Measurements from ENCODE around the gene RGPD8.
"Not testable (repeated sequence)": the region's sequence is repeated elsewhere in the genome, so short reads cannot be mapped to it uniquely, and the experiment has no call there.

DNA sequence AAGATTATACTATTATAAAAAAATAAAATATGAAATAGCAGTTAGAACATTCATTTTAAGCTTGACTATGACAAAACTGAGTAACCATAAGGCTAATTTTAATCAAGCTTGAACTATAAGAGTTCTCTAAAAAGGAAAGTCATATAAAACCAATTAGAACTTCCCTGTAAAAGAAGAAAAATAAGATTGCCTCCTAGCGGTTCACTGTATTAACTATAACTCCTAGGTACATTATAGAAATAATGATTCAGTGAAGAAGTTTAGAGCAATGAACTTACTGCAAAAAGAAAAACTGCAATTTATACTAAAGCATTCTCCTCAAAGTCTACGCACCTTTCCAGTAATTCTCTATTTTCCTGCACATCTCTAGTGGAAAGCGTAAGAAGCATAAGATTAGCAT is 16.6 kb downstream of the RGPD8 start:
- not testable (repeated sequence) for TF ChIP-seq SP4 (CRISPR knock-in tag; IDR thresholded peaks at IDR 0.05); MXI1 (IDR thresholded peaks at IDR 0.05; ENCODE audit: borderline replicate concordance, low read depth, low read length); ZFP90 (CRISPR knock-in tag; IDR thresholded peaks at IDR 0.05; ENCODE audit: borderline replicate concordance); SMC3 (IDR thresholded peaks at IDR 0.05; ENCODE audit: low read length)
- TF ChIP-seq, protein P1, sequence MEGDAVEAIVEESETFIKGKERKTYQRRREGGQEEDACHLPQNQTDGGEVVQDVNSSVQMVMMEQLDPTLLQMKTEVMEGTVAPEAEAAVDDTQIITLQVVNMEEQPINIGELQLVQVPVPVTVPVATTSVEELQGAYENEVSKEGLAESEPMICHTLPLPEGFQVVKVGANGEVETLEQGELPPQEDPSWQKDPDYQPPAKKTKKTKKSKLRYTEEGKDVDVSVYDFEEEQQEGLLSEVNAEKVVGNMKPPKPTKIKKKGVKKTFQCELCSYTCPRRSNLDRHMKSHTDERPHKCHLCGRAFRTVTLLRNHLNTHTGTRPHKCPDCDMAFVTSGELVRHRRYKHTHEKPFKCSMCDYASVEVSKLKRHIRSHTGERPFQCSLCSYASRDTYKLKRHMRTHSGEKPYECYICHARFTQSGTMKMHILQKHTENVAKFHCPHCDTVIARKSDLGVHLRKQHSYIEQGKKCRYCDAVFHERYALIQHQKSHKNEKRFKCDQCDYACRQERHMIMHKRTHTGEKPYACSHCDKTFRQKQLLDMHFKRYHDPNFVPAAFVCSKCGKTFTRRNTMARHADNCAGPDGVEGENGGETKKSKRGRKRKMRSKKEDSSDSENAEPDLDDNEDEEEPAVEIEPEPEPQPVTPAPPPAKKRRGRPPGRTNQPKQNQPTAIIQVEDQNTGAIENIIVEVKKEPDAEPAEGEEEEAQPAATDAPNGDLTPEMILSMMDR (CRISPR knock-in tag; IDR thresholded peaks at IDR 0.05) = not testable (repeated sequence)

Data from HepG2 (cell line).